ENCODE results near the gene SAMD14. TPM values are rescaled to one million over a fixed set of nuclear protein-coding genes. Genes with fewer than 3 reads are reported as not detected.

Gene SAMD14
- total and polyA plus RNA-seq, 4 donors, result 3.3 to 6.2 (median 4.2) TPM

GRCh38 chr17:50139185-50139783 lies 9.3 kb upstream of the SAMD14 start:
- H3K27me3 ChIP-seq (ENCODE audit: control insufficient read depth in 3 of 3, insufficient read depth in 3 of 3, low read length in 2 of 3), result no peaks in the 10 kb centered on the region
- peak overlapping the region in 1 of 2 donors; percentile 18 for H3K27ac ChIP-seq (ENCODE audit: low read depth in 1 of 2, low read length in 1 of 2)
- no peak overlapping the region for H3K9ac ChIP-seq (ENCODE audit: insufficient read depth in 1 of 2, low read length in 2 of 2)
- TF ChIP-seq CTCF (IDR thresholded peaks at IDR 0.05; ENCODE audit: control extremely low read depth, extremely low read depth), result no peak
- no peak for DNase-seq
- peaks cover 0 to 22% (median 0%) of the 10 kb centered on the region in 5 donors for H3K4me1 ChIP-seq (ENCODE audit: control insufficient read depth in 5 of 5, insufficient read depth in 5 of 5, low read length in 5 of 5)
- no peak overlapping the region for H3K4me3 ChIP-seq
- ATAC-seq (ENCODE audit: insufficient read depth, low FRiP score), result no peak
- H3K9me3 ChIP-seq (ENCODE audit: control insufficient read depth in 4 of 4, insufficient read depth in 3 of 4, low read length in 3 of 4), result no peaks in the 10 kb centered on the region
- 88% methylated on average over 15 of the region's 15 CpGs for WGBS, 2 donors
- H3K36me3 ChIP-seq (ENCODE audit: control insufficient read depth in 4 of 4, insufficient read depth in 4 of 4, low read length in 4 of 4), result peaks cover 23 to 93% (median 47%) of the 10 kb centered on the region in 4 donors

GRCh38 chr17:50137042-50137441 lies 7.1 kb upstream of the SAMD14 start:
- Histone ChIP-seq H3K9ac (ENCODE audit: insufficient read depth in 1 of 2, low read length in 2 of 2) (no peak overlapping the region), H3K27ac (ENCODE audit: low read depth in 1 of 2, low read length in 1 of 2) (no peak overlapping the region), H3K27me3 (ENCODE audit: control insufficient read depth in 3 of 3, insufficient read depth in 3 of 3, low read length in 2 of 3) (no peaks in the 10 kb centered on the region), H3K4me3 (no peak overlapping the region), H3K9me3 (ENCODE audit: control insufficient read depth in 4 of 4, insufficient read depth in 3 of 4, low read length in 3 of 4) (no peaks in the 10 kb centered on the region), H3K4me1 (ENCODE audit: control insufficient read depth in 5 of 5, insufficient read depth in 5 of 5, low read length in 5 of 5) (peaks cover 0 to 16% (median 4%) of the 10 kb centered on the region in 5 donors), H3K36me3 (ENCODE audit: control insufficient read depth in 4 of 4, insufficient read depth in 4 of 4, low read length in 4 of 4) (peaks cover 23 to 72% (median 36%) of the 10 kb centered on the region in 4 donors)
- 90 to 93% methylated on average over 4 of the region's 4 CpGs for WGBS, 2 donors
- DNase-seq, result no peak
- no peak for ATAC-seq (ENCODE audit: insufficient read depth, low FRiP score)
- TF ChIP-seq CTCF (IDR thresholded peaks at IDR 0.05; ENCODE audit: control extremely low read depth, extremely low read depth), result no peak

GRCh38 chr17:50136096-50136687 lies 6.2 kb upstream of the SAMD14 start:
- 94 to 96% methylated on average over 11 of the region's 11 CpGs for WGBS, 2 donors
- no peak overlapping the region for H3K9ac ChIP-seq (ENCODE audit: insufficient read depth in 1 of 2, low read length in 2 of 2)
- no peaks in the 10 kb centered on the region for H3K27me3 ChIP-seq (ENCODE audit: control insufficient read depth in 3 of 3, insufficient read depth in 3 of 3, low read length in 2 of 3)
- ATAC-seq (ENCODE audit: insufficient read depth, low FRiP score), result no peak
- DNase-seq, result no peak
- no peak overlapping the region for H3K4me3 ChIP-seq
- TF ChIP-seq CTCF (IDR thresholded peaks at IDR 0.05; ENCODE audit: control extremely low read depth, extremely low read depth), result no peak
- H3K27ac ChIP-seq (ENCODE audit: low read depth in 1 of 2, low read length in 1 of 2), result no peak overlapping the region
- peaks cover 0 to 12% (median 4%) of the 10 kb centered on the region in 5 donors for H3K4me1 ChIP-seq (ENCODE audit: control insufficient read depth in 5 of 5, insufficient read depth in 5 of 5, low read length in 5 of 5)
- no peaks in the 10 kb centered on the region for H3K9me3 ChIP-seq (ENCODE audit: control insufficient read depth in 4 of 4, insufficient read depth in 3 of 4, low read length in 3 of 4)
- peaks cover 22 to 66% (median 34%) of the 10 kb centered on the region in 4 donors for H3K36me3 ChIP-seq (ENCODE audit: control insufficient read depth in 4 of 4, insufficient read depth in 4 of 4, low read length in 4 of 4)

Measured in lung (tissue), 12 donors.